ENCODE results near the gene CORO6. TPM values are rescaled to one million over a fixed set of nuclear protein-coding genes. Genes with fewer than 3 reads are reported as not detected.
"Not testable (repeated sequence)": the region's sequence is repeated elsewhere in the genome, so short reads cannot be mapped to it uniquely, and the experiment has no call there.

Gene CORO6
- total RNA-seq, result 0.47 TPM

GRCh38 chr17:29622337-29623282 lies at the start of gene CORO6:
CORO6 (minus strand) TSS chr17:29622912; CDS start chr17:29621421, 1,491 bp downstream.
- no peak for DNase-seq

DNA sequence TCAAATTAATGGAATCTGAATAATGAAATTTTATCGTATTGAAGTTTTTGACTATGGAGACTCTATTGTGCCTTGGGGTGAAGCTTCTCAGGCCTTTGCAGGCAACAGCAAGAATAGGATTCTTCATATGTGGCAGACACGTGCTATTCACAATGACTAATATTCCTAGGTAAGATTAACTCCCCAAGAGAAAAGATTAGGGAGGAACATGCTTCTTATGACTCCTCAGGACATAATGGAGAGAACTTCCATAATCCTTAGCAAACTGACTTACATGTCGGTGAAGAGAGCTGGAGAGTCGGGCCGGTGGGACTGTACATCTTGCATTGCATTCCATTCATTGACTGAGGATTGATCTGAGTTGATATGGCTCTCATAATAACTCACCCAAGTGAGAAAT lies 48.9 kb upstream of the CORO6 start:
- no peak for DNase-seq

- no peak for DNase-seq
Observed at GRCh38 chr17:29669266-29669665, 46.6 kb upstream of the CORO6 start.

DNA sequence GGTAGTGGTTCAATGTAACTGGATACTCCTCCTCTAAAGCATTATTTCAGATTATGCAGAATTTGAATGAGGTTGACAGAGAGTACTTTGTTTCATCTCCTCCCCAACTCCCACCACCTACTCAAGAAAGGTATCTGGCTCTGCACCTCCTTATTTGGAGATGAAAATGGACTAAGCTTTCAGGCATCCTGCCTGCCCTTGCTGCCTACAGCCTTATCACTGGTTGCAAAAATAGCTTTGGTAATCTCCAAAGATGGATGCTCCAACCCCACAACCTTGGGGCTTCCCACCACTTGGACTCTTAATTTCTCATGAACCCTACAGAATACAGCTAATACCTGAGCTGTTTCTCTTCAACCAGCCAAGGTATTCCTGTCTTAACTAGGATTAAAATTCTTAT lies 45.3 kb upstream of the CORO6 start:
- no peak for DNase-seq

DNA sequence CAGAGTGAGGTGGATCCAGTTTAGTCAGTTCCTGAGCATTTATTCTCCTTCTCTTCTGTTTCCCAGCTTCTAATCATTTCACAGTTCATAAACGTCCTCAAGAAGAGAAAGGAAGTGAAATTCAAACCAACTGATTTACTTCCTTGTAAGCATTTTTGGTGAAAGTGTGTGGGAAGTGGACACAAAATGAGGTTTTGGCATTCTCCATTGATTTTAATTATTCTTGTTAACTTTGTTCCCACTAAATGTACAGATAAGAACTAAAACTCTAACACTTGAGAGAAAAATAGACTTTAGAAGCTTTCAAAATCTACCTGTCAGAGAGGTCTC lies 42.7 kb upstream of the CORO6 start:
- DNase-seq, result no peak

DNA sequence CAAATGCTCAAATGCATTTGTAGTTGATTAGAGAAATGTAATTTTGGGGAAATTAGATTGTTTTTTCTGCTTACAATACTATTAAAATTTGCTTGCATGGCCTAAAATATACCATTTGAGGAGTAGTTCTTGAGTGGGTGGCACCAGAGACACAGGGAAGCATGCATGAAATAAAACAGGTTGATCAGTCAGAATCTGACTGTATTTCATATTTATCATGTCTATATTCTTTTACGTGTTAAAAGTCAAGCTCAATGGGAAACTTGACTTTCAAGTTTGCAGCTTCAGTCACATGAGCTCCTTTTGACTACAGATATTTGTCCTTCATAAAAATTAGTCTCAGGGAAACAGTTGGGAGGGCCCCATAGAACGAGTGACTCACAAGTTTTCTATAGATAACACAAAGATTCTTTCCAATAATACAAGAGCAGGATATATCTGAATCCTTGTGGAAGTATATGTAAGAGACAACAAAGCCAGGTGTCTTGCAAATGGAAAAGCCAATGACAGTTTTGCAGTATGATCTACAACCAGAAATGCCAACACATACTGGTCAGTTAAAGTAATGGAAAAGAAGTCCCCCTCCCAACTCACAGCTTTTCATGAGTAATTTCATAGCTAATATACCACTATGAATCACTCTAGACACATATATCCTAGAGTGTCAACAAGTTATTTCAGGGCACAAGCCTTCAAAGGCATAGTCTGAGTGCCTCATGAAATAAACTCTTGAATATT lies 42.2 kb upstream of the CORO6 start:
- DNase-seq, result no peak

DNA sequence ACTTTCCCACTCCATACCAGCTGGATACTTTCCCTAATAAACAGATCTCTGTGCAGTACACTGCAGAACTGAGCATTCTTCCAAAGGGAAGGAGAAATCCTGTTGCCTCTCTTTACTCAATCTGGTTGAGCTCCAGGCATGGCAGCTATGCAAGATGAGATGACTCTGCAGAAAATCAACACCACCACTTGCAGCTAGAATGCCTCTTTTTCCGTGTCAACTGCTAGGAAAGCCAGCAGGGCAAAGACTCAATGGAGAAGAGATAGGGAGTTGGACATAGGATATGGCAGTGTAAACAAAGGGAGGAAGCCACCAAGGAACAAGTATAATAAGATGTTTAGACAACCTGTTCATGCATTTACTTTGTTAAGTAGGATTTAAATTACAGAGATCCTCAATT lies 40.4 kb upstream of the CORO6 start:
- DNase-seq, result no peak

DNA sequence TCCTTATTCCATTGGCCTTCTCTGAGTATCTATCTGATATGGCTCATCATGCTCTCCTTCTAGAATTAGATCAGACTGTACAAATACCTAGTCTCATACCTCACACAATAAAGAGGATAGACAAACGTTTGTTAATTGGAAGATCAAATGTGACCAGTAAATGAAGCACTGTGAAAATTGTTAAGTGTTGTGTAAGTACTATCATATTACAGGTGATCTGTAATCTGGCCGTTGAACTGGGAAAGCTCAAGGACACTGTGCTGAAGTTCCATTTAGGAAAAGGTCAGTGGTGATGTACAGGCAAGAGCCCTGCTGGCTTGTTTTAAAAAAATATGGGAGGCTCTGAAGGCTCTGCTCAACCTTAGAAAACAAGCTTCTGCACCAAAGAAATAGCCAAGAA lies 38.5 kb upstream of the CORO6 start:
- no peak for DNase-seq

GRCh38 chr17:29659155-29659554 lies 36.4 kb upstream of the CORO6 start:
- no peak for DNase-seq

DNA sequence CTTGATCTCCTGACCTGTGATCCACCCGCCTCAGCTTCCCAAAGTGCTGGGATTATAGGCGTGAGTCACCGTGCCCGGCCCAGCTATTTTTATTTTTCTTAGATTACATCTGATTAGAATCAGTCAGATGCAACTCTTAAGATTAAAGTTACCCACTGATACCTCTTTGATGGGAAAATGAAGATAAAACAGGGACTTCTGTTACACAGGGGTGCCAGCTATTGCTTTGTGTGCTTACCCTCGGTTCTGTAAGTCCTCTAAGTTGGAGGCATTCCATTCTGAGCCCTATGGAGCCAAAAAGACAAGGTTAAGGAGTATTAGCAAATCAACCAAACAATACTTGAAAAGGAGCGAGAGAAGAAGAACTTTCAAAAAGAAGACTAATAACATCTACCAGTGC lies 32.6 kb upstream of the CORO6 start:
- no peak for DNase-seq

DNA sequence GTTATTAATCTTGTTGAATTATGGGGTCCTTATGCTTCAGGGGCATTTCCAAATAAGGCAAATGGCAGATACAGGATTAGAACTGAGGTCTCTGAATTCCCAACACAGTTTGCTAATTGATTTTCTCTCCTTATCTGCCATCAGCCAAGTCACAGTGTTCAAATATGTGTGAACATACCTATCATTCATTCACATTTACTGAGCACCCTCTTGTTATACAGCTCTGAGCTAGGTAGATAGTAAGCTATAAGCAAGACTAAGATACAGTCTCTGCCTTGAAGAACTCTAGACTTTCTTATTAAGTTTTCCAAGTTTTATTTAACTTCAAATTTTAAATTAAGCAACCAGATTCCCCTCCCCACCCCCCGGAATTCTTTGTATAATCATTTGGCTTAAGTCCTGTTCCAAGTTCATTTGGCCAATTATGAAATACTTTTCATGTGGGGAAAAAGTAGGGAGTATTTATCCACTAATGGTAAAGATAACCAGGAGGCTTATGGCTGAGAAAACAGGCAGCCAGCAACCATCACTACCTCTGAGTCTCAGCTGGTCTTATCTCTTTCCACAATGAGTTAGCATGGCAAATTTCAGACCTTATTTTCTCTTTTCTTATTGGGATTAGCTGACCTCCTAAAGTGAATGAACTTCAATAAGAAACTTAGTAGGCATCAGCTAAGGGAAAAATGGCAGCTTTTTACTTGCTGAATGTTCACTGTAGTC lies 31.4 kb upstream of the CORO6 start:
- no peak for DNase-seq

- no peak for DNase-seq
Observed at GRCh38 chr17:29652976-29653375, 30.3 kb upstream of the CORO6 start.

GRCh38 chr17:29651913-29652312 lies 29.2 kb upstream of the CORO6 start:
- DNase-seq, result not testable (repeated sequence)

DNA sequence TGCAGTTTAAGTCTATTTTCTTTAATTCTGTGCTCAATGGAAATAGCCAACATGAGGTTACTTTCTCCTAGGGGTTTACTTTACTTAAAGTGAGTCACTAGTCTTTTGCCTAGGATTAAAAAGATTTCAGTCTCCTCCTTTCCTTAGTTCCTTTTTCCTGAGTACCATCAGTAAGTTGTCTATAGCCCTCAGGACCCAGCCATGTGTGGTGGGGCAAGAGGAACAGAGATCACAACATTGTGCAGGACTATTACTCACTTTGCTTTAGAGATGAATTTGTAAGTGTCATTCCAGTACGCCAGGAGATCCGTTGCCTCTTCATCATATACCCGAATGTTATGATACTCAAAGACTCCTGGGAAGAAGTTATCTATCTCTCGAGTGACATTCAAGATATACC lies 27.7 kb upstream of the CORO6 start:
- no peak for DNase-seq

- DNase-seq, result no peak
Observed at GRCh38 chr17:29649359-29649758, 26.6 kb upstream of the CORO6 start.

DNA sequence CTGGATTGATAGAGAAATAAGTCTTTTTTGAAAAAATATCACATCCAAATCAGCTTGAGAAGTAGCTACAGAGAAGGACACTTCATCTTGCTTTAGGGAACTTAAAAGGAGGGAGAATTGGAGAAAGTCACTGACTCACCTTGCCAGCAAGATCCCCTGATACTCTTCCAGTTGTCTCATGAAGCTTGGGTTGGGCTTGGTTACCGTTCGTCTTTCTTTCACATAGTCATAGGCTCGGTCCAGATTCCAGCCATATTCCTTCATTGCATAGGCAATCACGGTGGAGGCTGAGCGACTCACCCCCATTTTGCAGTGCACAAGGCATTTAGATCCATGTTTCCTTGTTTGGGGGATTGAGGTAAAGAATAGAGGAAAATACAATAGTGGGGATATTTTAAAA lies 25.3 kb upstream of the CORO6 start:
- DNase-seq, result no peak

GRCh38 chr17:29645515-29646051 lies 22.9 kb upstream of the CORO6 start:
- no peak for DNase-seq

GRCh38 chr17:29643817-29644160 lies 21.1 kb upstream of the CORO6 start:
- no peak for DNase-seq

DNA sequence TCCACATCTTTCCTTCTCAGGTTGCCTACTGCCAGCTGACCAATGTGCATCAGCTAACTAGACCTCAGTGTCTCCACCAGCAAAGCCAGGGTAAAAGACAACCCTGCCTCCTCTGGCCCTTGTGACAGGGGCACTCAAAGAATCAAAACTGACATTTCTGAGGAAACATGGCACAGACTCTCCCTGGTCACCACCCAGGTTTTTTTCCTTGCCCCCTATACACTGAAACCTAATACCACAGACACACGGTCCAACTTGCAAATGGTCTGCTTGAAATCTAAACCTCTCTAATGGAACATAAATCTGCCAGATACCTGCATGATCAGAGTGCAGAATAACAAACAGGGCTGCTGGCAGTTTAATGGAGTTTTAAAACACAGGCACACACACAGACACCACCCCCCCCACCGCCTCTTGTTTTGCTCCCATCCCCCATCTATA lies 19.5 kb upstream of the CORO6 start:
- DNase-seq, result no peak

GRCh38 chr17:29640981-29641642 lies 18.4 kb upstream of the CORO6 start:
- DNase-seq, result no peak

- DNase-seq, result no peak
Observed at GRCh38 chr17:29640413-29640812, 17.7 kb upstream of the CORO6 start.

DNA sequence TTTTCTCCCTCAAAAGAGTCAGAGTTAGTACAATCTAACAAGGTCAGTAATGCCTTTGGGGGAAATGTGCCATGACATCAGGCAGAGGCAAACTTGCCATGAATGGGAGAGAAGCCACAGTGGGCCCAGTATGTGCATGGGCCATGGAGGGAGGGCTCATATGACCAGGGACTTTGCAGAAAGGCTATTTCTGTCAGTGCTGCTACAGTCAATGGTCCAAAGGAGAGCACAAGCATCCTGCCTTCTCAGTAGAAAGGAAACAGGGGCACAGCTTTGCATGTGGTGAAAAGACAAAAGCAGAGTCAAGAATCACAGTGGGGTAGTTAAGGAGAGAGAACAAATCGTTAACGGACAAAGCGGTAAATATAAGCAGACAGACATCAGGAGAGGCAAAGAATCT lies 11.2 kb upstream of the CORO6 start:
- DNase-seq, result no peak

Data from occipital lobe (tissue), 2 donors.